Measurements from ENCODE around the gene ZNF217. TPM values are rescaled to one million over a fixed set of nuclear protein-coding genes. Genes with fewer than 3 reads are reported as not detected.
A peak's percentile ranks its signal among the peaks of the same experiment; 100 is the strongest.
"Not testable (repeated sequence)": the region's sequence is repeated elsewhere in the genome, so short reads cannot be mapped to it uniquely, and the experiment has no call there.

The ZNF217 gene
- total RNA-seq, 1 donor from 2014 or later: 39.5 TPM

GRCh38 chr20:53606364-53606985 is 12.8 kb upstream of the ZNF217 start:
- TF ChIP-seq CTCF (IDR thresholded peaks at IDR 0.05; ENCODE audit: unreplicated experiment): no peak
- Mint-ChIP-seq H3K4me3 (no peak overlapping the region), H3K4me1 (peaks cover 17% of the 10 kb centered on the region), H3K27ac (no peak overlapping the region), H3K36me3 (no peaks in the 10 kb centered on the region), H3K27me3 (ENCODE audit: low read depth) (no peaks in the 10 kb centered on the region), H3K9me3 (no peaks in the 10 kb centered on the region)
- DNase-seq (ENCODE audit: low spot score in 2 of 2, unreplicated experiment in 2 of 2): peak in 1 of 2 experiments; percentile 10

GRCh38 chr20:53605401-53605800 is 11.8 kb upstream of the ZNF217 start:
- H3K36me3 Mint-ChIP-seq; H3K9me3 Mint-ChIP-seq; H3K4me3 Mint-ChIP-seq; H3K27ac Mint-ChIP-seq; H3K27me3 Mint-ChIP-seq (ENCODE audit: low read depth): not testable (repeated sequence)
- peak in 1 of 2 experiments; percentile 27 for DNase-seq (ENCODE audit: low spot score in 2 of 2, unreplicated experiment in 2 of 2)
- H3K4me1 Mint-ChIP-seq: peaks cover 17% of the 10 kb centered on the region

GRCh38 chr20:53604846-53605245 is 11.2 kb upstream of the ZNF217 start:
- not testable (repeated sequence) for H3K27ac Mint-ChIP-seq; H3K36me3 Mint-ChIP-seq; H3K27me3 Mint-ChIP-seq (ENCODE audit: low read depth); H3K9me3 Mint-ChIP-seq; DNase-seq (ENCODE audit: low spot score in 2 of 2, unreplicated experiment in 2 of 2); H3K4me3 Mint-ChIP-seq
- peaks cover 16% of the 10 kb centered on the region for H3K4me1 Mint-ChIP-seq

- TF ChIP-seq CTCF (IDR thresholded peaks at IDR 0.05; ENCODE audit: unreplicated experiment): no peak
- Mint-ChIP-seq H3K27ac (no peak overlapping the region), H3K9me3 (no peaks in the 10 kb centered on the region), H3K36me3 (no peaks in the 10 kb centered on the region), H3K4me3 (no peak overlapping the region), H3K27me3 (ENCODE audit: low read depth) (no peaks in the 10 kb centered on the region), H3K4me1 (peaks cover 27% of the 10 kb centered on the region)
- no peak for DNase-seq (ENCODE audit: low spot score in 2 of 2, unreplicated experiment in 2 of 2)
Observed at GRCh38 chr20:53602661-53603060, 9.0 kb upstream of the ZNF217 start.

GRCh38 chr20:53599910-53600632 is 6.4 kb upstream of the ZNF217 start:
- no peaks in the 10 kb centered on the region for H3K27me3 Mint-ChIP-seq (ENCODE audit: low read depth)
- no peaks in the 10 kb centered on the region for H3K9me3 Mint-ChIP-seq
- H3K27ac Mint-ChIP-seq: no peak overlapping the region
- H3K4me1 Mint-ChIP-seq: peaks cover 50% of the 10 kb centered on the region
- no peak overlapping the region for H3K4me3 Mint-ChIP-seq
- no peak for TF ChIP-seq CTCF (IDR thresholded peaks at IDR 0.05; ENCODE audit: unreplicated experiment)
- DNase-seq (ENCODE audit: low spot score in 2 of 2, unreplicated experiment in 2 of 2): peak in 1 of 2 experiments; percentile 13
- H3K36me3 Mint-ChIP-seq: no peaks in the 10 kb centered on the region

- Mint-ChIP-seq H3K27ac (peak overlapping the region; percentile 29), H3K36me3 (no peaks in the 10 kb centered on the region), H3K9me3 (no peaks in the 10 kb centered on the region), H3K27me3 (ENCODE audit: low read depth) (no peaks in the 10 kb centered on the region), H3K4me3 (no peak overlapping the region), H3K4me1 (peaks cover 55% of the 10 kb centered on the region)
- peak in 1 of 2 experiments; percentile 24 for DNase-seq (ENCODE audit: low spot score in 2 of 2, unreplicated experiment in 2 of 2)
- TF ChIP-seq CTCF (IDR thresholded peaks at IDR 0.05; ENCODE audit: unreplicated experiment): no peak
Observed at GRCh38 chr20:53599378-53599777, 5.7 kb upstream of the ZNF217 start.
